Activated CD4-positive, alpha-beta T cell treated with anti-CD3 and anti-CD28 coated beads, Interleukin-2, amount 50 U/mL, for 24 hours (primary cell): ENCODE results near the gene ZNF213.
A peak's percentile ranks its signal among the peaks of the same experiment; 100 is the strongest.
"Not testable (repeated sequence)": the region's sequence is repeated elsewhere in the genome, so short reads cannot be mapped to it uniquely, and the experiment has no call there.

Experiments used
- DNase-seq, 2 donors: peaks; one replicate each; pipeline ENCODE4 v3.0.0-alpha.2; 2020; ENCODE audit warnings: low read depth in 1 of 2, low spot score in 1 of 2

ZNF213 gene

GRCh38 chr16:3129137-3130131 lies 5.4 kb upstream of the ZNF213 start:
- DNase-seq: peak in 1 of 2 donors; percentile 85

GRCh38 chr16:3131755-3132377 lies 3.0 kb upstream of the ZNF213 start:
- DNase-seq: no peak

- no peak for DNase-seq
Observed at GRCh38 chr16:3133844-3134243, 985 bp upstream of the ZNF213 start.

GRCh38 chr16:3135126-3135715 lies 392 bp downstream of the ZNF213 start:
- DNase-seq: no peak

GRCh38 chr16:3137267-3137666 lies 2.4 kb downstream of the ZNF213 start:
- DNase-seq: no peak

- DNase-seq: no peak
Observed at GRCh38 chr16:3138342-3138741, 3.5 kb downstream of the ZNF213 start.

GRCh38 chr16:3138823-3139426 lies 4.1 kb downstream of the ZNF213 start:
- DNase-seq: no peak

GRCh38 chr16:3139561-3139960 lies 4.7 kb downstream of the ZNF213 start:
- not testable (repeated sequence) for DNase-seq

GRCh38 chr16:3140603-3141427 lies 6.0 kb downstream of the ZNF213 start:
- no peak for DNase-seq

GRCh38 chr16:3141781-3142311 lies 7.0 kb downstream of the ZNF213 start:
- DNase-seq: no peak

- DNase-seq: no peak
Observed at GRCh38 chr16:3142327-3142726, 7.5 kb downstream of the ZNF213 start.

- DNase-seq: no peak
Observed at GRCh38 chr16:3142770-3143169, 7.9 kb downstream of the ZNF213 start.

- DNase-seq: no peak
Observed at GRCh38 chr16:3143189-3143588, 8.4 kb downstream of the ZNF213 start.

GRCh38 chr16:3143598-3144320 lies 8.9 kb downstream of the ZNF213 start:
- DNase-seq: no peak

GRCh38 chr16:3144321-3144983 lies 9.6 kb downstream of the ZNF213 start:
- no peak for DNase-seq

GRCh38 chr16:3145151-3145550 lies 10.3 kb downstream of the ZNF213 start:
- no peak for DNase-seq

- no peak for DNase-seq
Observed at GRCh38 chr16:3145660-3146059, 10.8 kb downstream of the ZNF213 start.

GRCh38 chr16:3147046-3147756 lies 12.4 kb downstream of the ZNF213 start:
- no peak for DNase-seq

GRCh38 chr16:3147757-3148104 lies 12.9 kb downstream of the ZNF213 start:
- no peak for DNase-seq
